Hepatocyte (in vitro differentiated cells): ENCODE data around the gene FPR1. TPM values are rescaled to one million over a fixed set of nuclear protein-coding genes. Genes with fewer than 3 reads are reported as not detected.
A peak's percentile ranks its signal among the peaks of the same experiment; 100 is the strongest.

Experiments used
- DNase-seq: peaks from one replicate; pipeline ENCODE4 v3.0.0-alpha.2; 2016; ENCODE audit warnings: low spot score
- H2AFZ ChIP-seq: fragments of 200-600 bp; sonication (generic); 2 replicates; pipeline ENCODE4 v1.6.0; 2016; ENCODE audit warnings: antibody characterized with exemption, mild to moderate bottlenecking
- H3K27ac ChIP-seq: fragments of 200-600 bp; sonication (generic); 2 replicates; pipeline ENCODE4 v1.5.1; 2016; ENCODE audit warnings: mild to moderate bottlenecking
- H3K27me3 ChIP-seq: fragments of 200-600 bp; sonication (generic); 2 replicates; pipeline ENCODE4 v1.6.1; 2016
- H3K36me3 ChIP-seq: fragments of 200-600 bp; sonication (generic); replicated peaks from 2 replicates; pipeline ENCODE4 v1.5.1; 2016; ENCODE audit warnings: low read depth; ENCODE audit not compliant: insufficient read depth
- H3K4me1 ChIP-seq: fragments of 200-600 bp; sonication (generic); 2 replicates; pipeline ENCODE4 v1.5.1; 2016; ENCODE audit warnings: mild to moderate bottlenecking, moderate library complexity; ENCODE audit not compliant: insufficient read depth
- H3K4me2 ChIP-seq: fragments of 200-600 bp; sonication (generic); 2 replicates; pipeline ENCODE4 v1.6.0; 2016
- H3K4me3 ChIP-seq: fragments of 200-600 bp; sonication (generic); 2 replicates; pipeline ENCODE4 v1.5.1; 2016; ENCODE audit warnings: mild to moderate bottlenecking
- H3K79me2 ChIP-seq: fragments of 200-600 bp; sonication (generic); 2 replicates; pipeline ENCODE4 v1.6.0; 2017; ENCODE audit warnings: mild to moderate bottlenecking
- H3K9me2 ChIP-seq: fragments of 200-600 bp; sonication (generic); replicated peaks from 2 replicates; pipeline ENCODE4 v1.6.0; 2017; ENCODE audit warnings: mild to moderate bottlenecking; ENCODE audit not compliant: insufficient read depth
- H3K9me3 ChIP-seq: fragments of 200-600 bp; sonication (generic); 2 replicates; pipeline ENCODE4 v1.5.1; 2016; ENCODE audit warnings: low read depth, mild to moderate bottlenecking
- H4K20me1 ChIP-seq: fragments of 200-600 bp; sonication (generic); 2 replicates; pipeline ENCODE4 v1.6.0; 2016; ENCODE audit warnings: mild to moderate bottlenecking; ENCODE audit not compliant: insufficient read depth, poor library complexity, severe bottlenecking
- EZH2 ChIP-seq: fragments of 200-600 bp; sonication (generic); IDR thresholded peaks from 2 replicates; pipeline ENCODE4 v1.6.1; 2016; ENCODE audit warnings: antibody characterized with exemption, mild to moderate bottlenecking, borderline replicate concordance
- EZH2phosphoT487 ChIP-seq: fragments of 200-600 bp; sonication (generic); IDR thresholded peaks from one replicate; pipeline ENCODE4 v1.6.1; 2018; ENCODE audit warnings: antibody characterized with exemption, mild to moderate bottlenecking, low read depth, moderate library complexity; ENCODE audit not compliant: unreplicated experiment, severe bottlenecking
- WGBS: methylation state at CpG from one replicate; pipeline ENCODE4 v1.1.6; 2016; ENCODE audit warnings: low lambda C conversion rate; ENCODE audit errors: missing lambda C conversion rate; 5-methylcytosine and 5-hydroxymethylcytosine counted together
- polyA plus RNA-seq: library from polyadenylated mRNA; unstranded; fragments of >200 nt; fragmentation: Nextera tagmentation; extraction: Ambion mirVana; gene quantifications from 2 replicates; pipeline ENCODE4 v1.2.1, GENCODE V29; 2016
- total RNA-seq: library from RNA; depleted of rRNA; stranded (reverse); fragments of >200 nt; gene quantifications from 2 replicates; pipeline ENCODE4 v1.2.3, GENCODE V29; 2014
- TF ChIP-seq, protein P1 (sequence below): fragments of 200-600 bp; sonication (generic); IDR thresholded peaks from 2 replicates; pipeline ENCODE4 v1.5.1; 2016; ENCODE audit warnings: antibody characterized with exemption, mild to moderate bottlenecking; ENCODE audit not compliant: poor library complexity

FPR1 gene
- total and polyA plus RNA-seq, 2 experiments from 2014 or later, result 0.53 to 2.6 TPM

DNA sequence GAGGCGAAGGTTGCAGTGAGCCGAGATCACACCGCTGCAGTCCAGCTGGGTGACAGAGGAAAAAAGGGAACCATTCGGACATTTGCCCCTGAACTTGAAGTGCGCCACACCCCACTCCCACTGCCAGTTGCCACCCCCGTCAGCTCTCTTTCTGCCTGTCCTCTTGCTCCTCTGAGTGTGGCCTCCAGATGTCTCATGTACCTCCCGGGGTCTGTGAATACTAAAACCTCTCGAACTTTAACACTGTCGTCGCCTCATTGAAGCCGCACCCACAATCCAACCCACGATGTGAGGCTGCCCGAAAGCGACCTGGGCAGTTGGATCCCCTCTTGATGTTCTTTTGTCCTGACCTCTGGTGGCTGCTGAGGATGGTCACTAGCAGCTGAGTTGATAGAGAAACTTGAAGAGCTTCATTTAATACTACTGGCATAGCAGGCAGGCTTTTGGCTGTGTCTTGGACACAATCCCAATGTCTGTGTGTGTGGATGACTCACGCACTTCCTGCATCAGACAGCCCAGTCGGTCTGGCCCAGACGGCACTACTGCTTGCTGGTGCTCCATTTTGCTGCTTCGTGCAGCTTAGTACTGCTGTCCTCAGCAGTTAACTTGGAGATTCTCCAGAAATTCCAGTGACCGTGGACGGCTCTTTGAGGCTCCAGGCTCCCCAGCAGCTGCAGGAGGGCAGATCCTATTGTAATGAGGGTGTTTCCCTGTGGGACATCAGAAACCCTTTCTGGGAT is 47.5 kb upstream of the FPR1 start:
- Histone ChIP-seq H4K20me1 (no peaks in the 10 kb centered on the region), H3K36me3 (no peaks in the 10 kb centered on the region), H3K27ac (no peak overlapping the region), H2AFZ (no peak overlapping the region), H3K9me2 (no peaks in the 10 kb centered on the region), H3K27me3 (no peaks in the 10 kb centered on the region), H3K4me3 (no peak overlapping the region), H3K4me2 (no peak overlapping the region), H3K9me3 (no peaks in the 10 kb centered on the region), H3K4me1 (no peaks in the 10 kb centered on the region), H3K79me2 (no peaks in the 10 kb centered on the region)
- no peak for TF ChIP-seq EZH2phosphoT487
- no peak for TF ChIP-seq EZH2
- TF ChIP-seq, protein P1, sequence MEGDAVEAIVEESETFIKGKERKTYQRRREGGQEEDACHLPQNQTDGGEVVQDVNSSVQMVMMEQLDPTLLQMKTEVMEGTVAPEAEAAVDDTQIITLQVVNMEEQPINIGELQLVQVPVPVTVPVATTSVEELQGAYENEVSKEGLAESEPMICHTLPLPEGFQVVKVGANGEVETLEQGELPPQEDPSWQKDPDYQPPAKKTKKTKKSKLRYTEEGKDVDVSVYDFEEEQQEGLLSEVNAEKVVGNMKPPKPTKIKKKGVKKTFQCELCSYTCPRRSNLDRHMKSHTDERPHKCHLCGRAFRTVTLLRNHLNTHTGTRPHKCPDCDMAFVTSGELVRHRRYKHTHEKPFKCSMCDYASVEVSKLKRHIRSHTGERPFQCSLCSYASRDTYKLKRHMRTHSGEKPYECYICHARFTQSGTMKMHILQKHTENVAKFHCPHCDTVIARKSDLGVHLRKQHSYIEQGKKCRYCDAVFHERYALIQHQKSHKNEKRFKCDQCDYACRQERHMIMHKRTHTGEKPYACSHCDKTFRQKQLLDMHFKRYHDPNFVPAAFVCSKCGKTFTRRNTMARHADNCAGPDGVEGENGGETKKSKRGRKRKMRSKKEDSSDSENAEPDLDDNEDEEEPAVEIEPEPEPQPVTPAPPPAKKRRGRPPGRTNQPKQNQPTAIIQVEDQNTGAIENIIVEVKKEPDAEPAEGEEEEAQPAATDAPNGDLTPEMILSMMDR, result no peak
- WGBS, result 87% methylated on average over 20 of the region's 20 CpGs
- DNase-seq, result peak; percentile 50

DNA sequence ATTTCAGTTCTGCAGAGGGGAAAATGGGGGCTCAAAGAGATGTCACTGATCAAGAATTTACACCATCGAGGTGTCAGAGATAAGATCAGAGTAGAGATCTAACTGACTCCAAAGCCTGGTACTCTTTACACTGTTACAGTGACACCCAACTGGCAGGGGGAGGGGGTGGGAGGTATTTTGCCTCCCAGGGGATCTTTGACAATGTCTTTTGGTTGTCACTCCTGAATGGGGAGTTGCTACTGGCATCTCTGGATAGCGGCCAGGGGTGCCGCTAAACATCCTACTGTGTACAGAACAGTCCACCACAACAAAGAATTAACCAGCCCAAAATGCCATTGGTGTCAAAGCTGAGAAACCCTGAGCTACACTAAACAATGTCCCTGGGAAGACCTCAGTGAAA is 46.4 kb upstream of the FPR1 start:
- H3K79me2 ChIP-seq, result no peaks in the 10 kb centered on the region
- H3K27ac ChIP-seq, result no peak overlapping the region
- H3K4me2 ChIP-seq, result no peak overlapping the region
- H3K9me3 ChIP-seq, result no peaks in the 10 kb centered on the region
- DNase-seq, result no peak
- H3K4me3 ChIP-seq, result no peak overlapping the region
- no peaks in the 10 kb centered on the region for H3K9me2 ChIP-seq
- no peaks in the 10 kb centered on the region for H4K20me1 ChIP-seq
- TF ChIP-seq EZH2 (no peak), EZH2phosphoT487 (no peak)
- TF ChIP-seq, protein P1, result no peak
- H2AFZ ChIP-seq, result no peak overlapping the region
- no peaks in the 10 kb centered on the region for H3K4me1 ChIP-seq
- H3K27me3 ChIP-seq, result no peaks in the 10 kb centered on the region
- WGBS, result 76% methylated on average over 3 of the region's 3 CpGs
- no peaks in the 10 kb centered on the region for H3K36me3 ChIP-seq

DNA sequence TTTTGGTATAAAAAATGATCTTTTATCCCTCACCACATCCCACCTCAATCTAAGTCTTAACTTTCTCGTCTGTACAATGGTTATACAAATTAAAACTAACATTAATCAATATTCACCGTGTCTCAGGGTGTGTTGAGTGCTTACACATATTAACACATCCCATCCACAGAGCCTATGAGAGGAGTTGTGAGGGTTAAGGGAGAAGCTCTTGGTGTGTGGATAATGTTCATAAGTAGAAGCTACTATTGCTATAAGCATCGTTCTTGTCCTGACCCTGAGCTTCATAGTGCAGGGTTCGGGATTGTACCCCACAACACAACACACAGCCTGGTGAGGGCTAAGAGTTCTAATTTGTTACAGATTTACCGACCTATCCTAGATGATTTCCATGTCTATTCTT is 45.8 kb upstream of the FPR1 start:
- 72% methylated on average over 5 of the region's 5 CpGs for WGBS
- Histone ChIP-seq H2AFZ (no peak overlapping the region), H4K20me1 (no peaks in the 10 kb centered on the region), H3K4me2 (no peak overlapping the region), H3K27ac (no peak overlapping the region), H3K9me3 (no peaks in the 10 kb centered on the region), H3K79me2 (no peaks in the 10 kb centered on the region), H3K9me2 (no peaks in the 10 kb centered on the region), H3K4me3 (no peak overlapping the region), H3K4me1 (no peaks in the 10 kb centered on the region), H3K27me3 (no peaks in the 10 kb centered on the region), H3K36me3 (no peaks in the 10 kb centered on the region)
- DNase-seq, result no peak
- no peak for TF ChIP-seq EZH2

DNA sequence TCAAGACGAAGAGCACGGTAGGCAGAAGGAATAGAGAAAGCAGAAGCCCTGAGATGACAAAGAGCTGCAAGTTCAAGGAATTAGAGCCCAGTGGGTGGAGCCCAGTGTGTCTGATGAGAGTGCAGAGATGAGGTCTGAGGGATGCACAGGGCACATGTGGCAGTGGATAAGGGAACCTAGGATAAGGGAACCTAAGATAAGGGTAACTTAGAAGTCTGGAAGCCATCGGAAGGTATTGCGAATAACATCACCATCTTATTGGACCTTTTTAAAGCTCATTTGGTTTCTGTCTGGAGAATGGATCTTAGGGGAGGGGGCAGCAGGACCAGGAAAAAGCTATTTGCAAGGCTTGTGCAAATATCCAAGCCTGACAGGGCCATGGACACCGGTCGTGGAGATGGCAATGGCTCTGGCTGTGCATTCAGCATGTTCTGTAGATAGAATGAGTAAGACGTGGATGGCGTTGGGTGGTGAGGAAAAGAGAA is 44.6 kb upstream of the FPR1 start:
- Histone ChIP-seq H3K27ac (no peak overlapping the region), H3K79me2 (no peaks in the 10 kb centered on the region), H3K4me2 (no peak overlapping the region), H3K27me3 (no peaks in the 10 kb centered on the region), H2AFZ (no peak overlapping the region), H3K36me3 (no peaks in the 10 kb centered on the region), H3K9me2 (no peaks in the 10 kb centered on the region), H3K4me1 (no peaks in the 10 kb centered on the region), H3K9me3 (no peaks in the 10 kb centered on the region), H3K4me3 (no peak overlapping the region), H4K20me1 (no peaks in the 10 kb centered on the region)
- no peak for DNase-seq
- 88% methylated on average over 8 of the region's 8 CpGs for WGBS
- no peak for TF ChIP-seq EZH2
- no peak for TF ChIP-seq EZH2phosphoT487
- TF ChIP-seq, protein P1, result no peak
